ENCODE measurements around the gene SFTPB.

DNA sequence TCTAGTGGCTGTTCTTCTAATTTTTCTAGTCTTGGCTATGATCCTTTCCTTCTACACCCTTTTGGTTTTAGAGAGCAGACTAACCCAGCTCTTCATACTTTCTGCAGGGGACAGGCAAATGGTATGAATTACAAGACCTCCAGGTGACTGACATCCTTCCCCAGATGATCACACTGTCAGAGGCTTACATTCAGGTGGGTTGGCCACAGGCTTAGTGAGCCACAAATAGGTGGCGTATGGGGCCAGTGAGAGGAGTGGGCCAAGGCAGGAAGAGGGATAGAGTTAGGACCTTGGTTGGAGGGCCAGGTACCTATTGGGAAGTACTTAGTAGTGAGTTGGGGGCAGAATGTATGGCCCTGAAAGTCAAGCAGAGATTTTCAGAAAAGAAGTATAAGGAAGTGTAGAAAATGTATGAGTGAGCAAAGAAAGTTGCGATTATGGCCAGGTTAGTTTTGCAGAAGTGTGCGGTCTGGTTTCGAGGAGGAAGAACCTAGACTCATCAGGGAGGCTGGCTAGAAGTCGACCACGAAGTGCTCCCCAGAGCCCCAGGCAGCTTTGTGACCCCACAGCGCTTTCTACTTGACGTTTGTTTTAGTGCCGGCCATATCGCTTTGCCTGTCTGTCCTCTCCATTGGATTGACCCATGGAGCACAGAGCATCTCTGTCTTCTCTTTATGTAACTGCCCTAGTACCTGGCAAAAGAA, 20.0 kb downstream of the SFTPB start:
- TF ChIP-seq POLR2A (IDR thresholded peaks at IDR 0.05) (no peak), CTCF (IDR thresholded peaks at IDR 0.05) (no peak), POLR2AphosphoS5 (IDR thresholded peaks at IDR 0.05) (no peak), EP300 (IDR thresholded peaks at IDR 0.05) (no peak)
